ENCODE data around the gene FXN.

DNA sequence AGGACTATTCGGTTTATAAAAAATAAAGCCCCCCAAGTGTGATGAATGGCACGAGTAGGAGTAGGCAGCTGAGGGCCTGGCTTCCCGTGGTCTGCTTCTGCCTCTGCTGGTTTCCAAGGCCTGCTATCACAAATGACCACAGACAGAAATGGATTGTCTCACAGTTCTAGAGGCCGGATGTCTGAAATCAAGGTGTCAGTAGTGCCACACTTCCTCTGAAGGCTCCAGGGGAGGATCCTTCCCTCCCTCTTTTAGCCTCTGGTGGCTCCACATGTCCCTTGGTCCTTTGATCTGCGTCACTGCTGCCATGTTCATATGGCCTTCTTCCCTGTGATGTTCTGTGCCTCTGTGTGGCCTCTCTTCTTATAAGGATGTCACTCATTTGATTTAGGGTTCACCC, 36.7 kb upstream of the FXN start:
- TF ChIP-seq, protein P1, sequence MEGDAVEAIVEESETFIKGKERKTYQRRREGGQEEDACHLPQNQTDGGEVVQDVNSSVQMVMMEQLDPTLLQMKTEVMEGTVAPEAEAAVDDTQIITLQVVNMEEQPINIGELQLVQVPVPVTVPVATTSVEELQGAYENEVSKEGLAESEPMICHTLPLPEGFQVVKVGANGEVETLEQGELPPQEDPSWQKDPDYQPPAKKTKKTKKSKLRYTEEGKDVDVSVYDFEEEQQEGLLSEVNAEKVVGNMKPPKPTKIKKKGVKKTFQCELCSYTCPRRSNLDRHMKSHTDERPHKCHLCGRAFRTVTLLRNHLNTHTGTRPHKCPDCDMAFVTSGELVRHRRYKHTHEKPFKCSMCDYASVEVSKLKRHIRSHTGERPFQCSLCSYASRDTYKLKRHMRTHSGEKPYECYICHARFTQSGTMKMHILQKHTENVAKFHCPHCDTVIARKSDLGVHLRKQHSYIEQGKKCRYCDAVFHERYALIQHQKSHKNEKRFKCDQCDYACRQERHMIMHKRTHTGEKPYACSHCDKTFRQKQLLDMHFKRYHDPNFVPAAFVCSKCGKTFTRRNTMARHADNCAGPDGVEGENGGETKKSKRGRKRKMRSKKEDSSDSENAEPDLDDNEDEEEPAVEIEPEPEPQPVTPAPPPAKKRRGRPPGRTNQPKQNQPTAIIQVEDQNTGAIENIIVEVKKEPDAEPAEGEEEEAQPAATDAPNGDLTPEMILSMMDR (IDR thresholded peaks at IDR 0.05; ENCODE audit: low read depth, low read length): no peak
- no peak for TF ChIP-seq EZH2phosphoT487 (IDR thresholded peaks at IDR 0.05; ENCODE audit: low read depth)
